Neuronal stem cell (in vitro differentiated cells): ENCODE data around the gene B4GALT5.

Experiments
- DNase-seq: peaks from one replicate; pipeline ENCODE4 v3.0.0-alpha.2; 2013; ENCODE audit warnings: low spot score
- H2AFZ ChIP-seq: one replicate; pipeline ENCODE4 v1.6.1; 2013; ENCODE audit warnings: mild to moderate bottlenecking, low read length, inconsistent platforms
- H2AK5ac ChIP-seq: 2 replicates; pipeline ENCODE4 v1.6.1; 2013; ENCODE audit warnings: low read depth, mild to moderate bottlenecking, inconsistent platforms, low read length, moderate library complexity, mixed read lengths
- H2BK120ac ChIP-seq: 2 replicates; pipeline ENCODE4 v1.6.1; 2013; ENCODE audit warnings: low read depth, mild to moderate bottlenecking, inconsistent platforms, low read length, moderate library complexity, mixed read lengths
- H2BK12ac ChIP-seq: one replicate; pipeline ENCODE4 v1.6.1; 2013; ENCODE audit warnings: low read length, inconsistent platforms
- H2BK15ac ChIP-seq: 2 replicates; pipeline ENCODE4 v1.6.1; 2013; ENCODE audit warnings: mild to moderate bottlenecking, low read length, inconsistent platforms, mixed read lengths
- H2BK5ac ChIP-seq: one replicate; pipeline ENCODE4 v1.6.1; 2013; ENCODE audit warnings: inconsistent platforms, mild to moderate bottlenecking, low read length, moderate library complexity
- H3K14ac ChIP-seq: one replicate; pipeline ENCODE4 v1.6.1; 2013; ENCODE audit warnings: low read length, inconsistent platforms
- H3K18ac ChIP-seq: 2 replicates; pipeline ENCODE4 v1.6.1; 2013; ENCODE audit warnings: low read length, inconsistent platforms
- H3K23ac ChIP-seq: 2 replicates; pipeline ENCODE4 v1.6.1; 2013; ENCODE audit warnings: low read depth, mild to moderate bottlenecking, mixed read lengths, low read length, inconsistent platforms; ENCODE audit not compliant: poor library complexity
- H3K27ac ChIP-seq: replicated peaks from 3 replicates; pipeline ENCODE4 v1.5.1; 2013; ENCODE audit warnings: low read length, inconsistent platforms
- H3K27me3 ChIP-seq, 3 experiments: 2 replicates each; pipeline ENCODE4 v1.6.1; 2013; ENCODE audit warnings: low read length in 3 of 3, mild to moderate bottlenecking in 2 of 3, inconsistent platforms in 1 of 3, low read depth in 1 of 3, mixed read lengths in 1 of 3, moderate library complexity in 1 of 3; ENCODE audit not compliant: control insufficient read depth in 3 of 3, insufficient read depth in 3 of 3
- H3K36me3 ChIP-seq, 2 donors: replicated peaks in 1 of 2; 2 replicates each; pipeline ENCODE4 v1.6.1; 2013; ENCODE audit warnings: low read length in 2 of 2; ENCODE audit not compliant: control insufficient read depth in 2 of 2, insufficient read depth in 2 of 2
- H3K4ac ChIP-seq: 2 replicates; pipeline ENCODE4 v1.6.1; 2013; ENCODE audit warnings: inconsistent platforms, mild to moderate bottlenecking, low read length, moderate library complexity
- H3K4me1 ChIP-seq, 2 donors: 1 replicate in 1 of 2; 2 replicates in 1 of 2; pipeline ENCODE4 v1.6.1; 2013; ENCODE audit warnings: low read length in 2 of 2, low read depth in 1 of 2; ENCODE audit not compliant: control insufficient read depth in 2 of 2, insufficient read depth in 1 of 2
- H3K4me2 ChIP-seq: one replicate; pipeline ENCODE4 v1.6.1; 2013; ENCODE audit warnings: mild to moderate bottlenecking, low read length, inconsistent platforms; ENCODE audit not compliant: insufficient read depth, poor library complexity, severe bottlenecking
- H3K4me3 ChIP-seq, 2 donors: 2 replicates each; pipeline ENCODE4 v1.5.1; 2013; ENCODE audit warnings: low read length in 2 of 2, mild to moderate bottlenecking in 2 of 2, inconsistent platforms in 1 of 2, moderate library complexity in 1 of 2
- H3K79me1 ChIP-seq: one replicate; pipeline ENCODE4 v1.6.1; 2013; ENCODE audit warnings: low read depth, mild to moderate bottlenecking, inconsistent platforms, low read length, moderate library complexity
- H3K9ac ChIP-seq: one replicate; pipeline ENCODE4 v1.6.1; 2013; ENCODE audit warnings: mild to moderate bottlenecking, low read depth, low read length, inconsistent platforms; ENCODE audit not compliant: poor library complexity
- H3K9me3 ChIP-seq, 2 donors: replicated peaks in 1 of 2; 2 replicates each; pipeline versions ENCODE3 to v1.6.1; 2013; ENCODE audit warnings: low read length in 2 of 2, mild to moderate bottlenecking in 2 of 2, inconsistent platforms in 1 of 2, low read depth in 1 of 2, mixed read lengths in 1 of 2, moderate library complexity in 1 of 2; ENCODE audit not compliant: control insufficient read depth in 2 of 2, insufficient read depth in 1 of 2
- H4K8ac ChIP-seq: one replicate; pipeline ENCODE4 v1.6.1; 2013; ENCODE audit warnings: low read depth, mild to moderate bottlenecking, inconsistent platforms, low read length, moderate library complexity
- H4K91ac ChIP-seq: one replicate; pipeline ENCODE4 v1.6.1; 2013; ENCODE audit warnings: low read length, low read depth, mild to moderate bottlenecking, inconsistent platforms; ENCODE audit not compliant: poor library complexity
- WGBS, 2 donors: extraction: QIAGEN DNeasy Blood & Tissue Kit; methylation state at CpG; one replicate each; pipeline ENCODE4 v1.1.7; 2013; ENCODE audit warnings: missing lambda C conversion rate in 2 of 2, mixed read lengths in 1 of 2; ENCODE audit not compliant: insufficient read length in 2 of 2, insufficient replicate concordance in 1 of 2; ENCODE audit errors: extremely low coverage in 2 of 2; 5-methylcytosine and 5-hydroxymethylcytosine counted together

The B4GALT5 gene

DNA sequence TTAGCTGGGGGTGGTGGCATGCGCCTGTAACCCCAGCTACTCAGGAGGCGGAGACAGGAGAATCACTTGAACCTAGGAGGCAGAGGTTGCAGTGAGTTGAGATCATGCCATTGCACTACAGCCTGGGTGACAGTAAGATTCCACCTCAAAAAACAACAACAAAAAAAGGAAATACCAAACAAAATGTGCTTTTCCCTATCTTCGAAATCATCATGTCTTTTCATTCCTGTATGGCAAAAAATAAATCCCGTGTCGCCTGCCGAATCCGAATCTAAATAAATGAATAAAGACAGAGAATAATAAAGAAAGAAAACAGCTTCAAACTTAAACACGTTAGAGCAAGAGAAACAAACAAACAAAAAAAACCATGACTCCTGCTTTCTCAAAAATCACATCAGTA is 11.8 kb downstream of the B4GALT5 start:
- no peak overlapping the region for H3K9ac ChIP-seq
- no peak overlapping the region for H2BK5ac ChIP-seq
- H3K4ac ChIP-seq = no peak overlapping the region
- no peak overlapping the region for H3K14ac ChIP-seq
- no peak overlapping the region for H2AFZ ChIP-seq
- peaks cover 15 to 25% of the 10 kb centered on the region in 2 donors for H3K4me1 ChIP-seq
- H3K4me2 ChIP-seq = no peak overlapping the region
- WGBS, 2 donors = no CpG with 5 or more reads among the region's 8 CpGs
- H3K27ac ChIP-seq = no peak overlapping the region
- H3K36me3 ChIP-seq = peaks cover 0 to 17% of the 10 kb centered on the region in 2 donors
- H3K79me1 ChIP-seq = peaks cover 2% of the 10 kb centered on the region
- H2AK5ac ChIP-seq = no peak overlapping the region
- H2BK12ac ChIP-seq = no peak overlapping the region
- no peak overlapping the region for H4K8ac ChIP-seq
- no peak overlapping the region for H3K18ac ChIP-seq
- DNase-seq = no peak
- H2BK120ac ChIP-seq = no peak overlapping the region
- H3K23ac ChIP-seq = no peak overlapping the region
- H3K4me3 ChIP-seq = no peak overlapping the region
- H4K91ac ChIP-seq = no peak overlapping the region
- no peak overlapping the region for H2BK15ac ChIP-seq
- no peaks in the 10 kb centered on the region for H3K9me3 ChIP-seq
- no peaks in the 10 kb centered on the region for H3K27me3 ChIP-seq

DNA sequence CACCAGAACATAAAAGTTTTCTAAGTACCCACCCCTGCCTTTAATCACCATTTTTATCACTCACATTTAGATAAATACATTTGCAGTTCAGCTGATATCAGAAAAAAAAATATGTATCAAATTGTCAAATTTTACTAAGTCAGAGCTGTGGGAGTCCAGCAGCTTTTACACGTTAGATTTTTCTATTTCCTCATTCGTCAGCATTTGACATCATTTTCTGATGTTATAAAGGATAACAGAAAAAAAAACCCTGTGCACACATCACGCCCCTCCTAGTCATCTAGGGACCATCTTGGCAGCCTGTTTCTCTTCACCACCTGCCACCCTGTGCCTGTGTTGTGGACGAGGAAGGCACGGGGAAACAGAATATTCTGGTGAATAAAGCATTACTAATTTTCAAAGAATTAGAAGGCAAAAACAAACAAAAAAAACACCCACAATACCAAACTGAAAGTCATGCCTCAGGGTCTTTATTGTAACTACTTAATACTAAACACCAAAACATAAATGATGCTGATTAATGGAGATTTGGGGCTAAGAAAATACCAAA is 12.4 kb downstream of the B4GALT5 start:
- DNase-seq = no peak
- Histone ChIP-seq H3K18ac (no peak overlapping the region), H3K4me3 (no peak overlapping the region), H3K79me1 (peaks cover 2% of the 10 kb centered on the region), H3K4me2 (no peak overlapping the region), H3K27me3 (no peaks in the 10 kb centered on the region), H2BK120ac (no peak overlapping the region), H2AK5ac (no peak overlapping the region), H3K36me3 (peaks cover 0 to 17% of the 10 kb centered on the region in 2 donors), H2BK15ac (no peak overlapping the region), H3K4ac (no peak overlapping the region), H2BK5ac (no peak overlapping the region), H2BK12ac (no peak overlapping the region), H3K4me1 (peaks cover 12 to 22% of the 10 kb centered on the region in 2 donors), H3K14ac (no peak overlapping the region), H3K9me3 (no peaks in the 10 kb centered on the region), H4K91ac (no peak overlapping the region), H2AFZ (no peak overlapping the region), H3K23ac (no peak overlapping the region), H4K8ac (no peak overlapping the region), H3K27ac (no peak overlapping the region), H3K9ac (no peak overlapping the region)
- WGBS, 2 donors = no CpG with 5 or more reads among the region's 5 CpGs

DNA sequence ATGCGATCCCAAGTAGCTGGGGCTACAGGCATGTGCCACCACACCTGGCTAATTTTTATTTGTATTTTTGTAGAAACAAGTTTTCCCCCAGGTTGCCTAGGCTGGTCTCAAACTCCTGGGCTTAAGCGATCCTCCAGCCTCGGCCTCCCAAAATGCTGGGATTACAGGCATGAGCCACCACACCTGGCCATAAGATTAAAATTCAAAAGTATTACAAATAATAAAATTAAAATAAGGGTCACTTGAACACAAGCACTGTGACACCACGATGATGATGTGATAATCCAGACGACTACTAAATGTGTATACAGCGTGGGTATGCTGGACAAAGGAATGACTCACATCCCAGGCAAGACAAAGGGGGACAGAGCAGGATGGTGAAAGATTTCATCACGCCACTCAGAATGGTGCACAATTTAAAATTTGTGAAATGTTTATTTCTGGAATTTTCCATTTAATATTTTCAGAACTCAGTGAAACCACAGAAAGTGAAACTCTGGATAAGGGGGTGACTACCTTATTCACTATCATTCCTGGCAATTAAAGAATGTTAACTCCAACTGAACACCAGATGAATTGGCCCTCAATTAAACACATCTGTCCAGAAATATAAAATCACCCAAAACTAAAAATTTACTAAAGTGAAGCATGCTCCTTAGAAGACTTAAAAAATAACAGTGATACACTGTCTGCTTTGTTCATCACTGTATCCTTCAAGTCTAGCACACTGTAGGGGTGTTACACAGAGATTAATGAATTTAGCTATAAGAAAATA is 13.1 kb downstream of the B4GALT5 start:
- no peak overlapping the region for H3K4me3 ChIP-seq

DNA sequence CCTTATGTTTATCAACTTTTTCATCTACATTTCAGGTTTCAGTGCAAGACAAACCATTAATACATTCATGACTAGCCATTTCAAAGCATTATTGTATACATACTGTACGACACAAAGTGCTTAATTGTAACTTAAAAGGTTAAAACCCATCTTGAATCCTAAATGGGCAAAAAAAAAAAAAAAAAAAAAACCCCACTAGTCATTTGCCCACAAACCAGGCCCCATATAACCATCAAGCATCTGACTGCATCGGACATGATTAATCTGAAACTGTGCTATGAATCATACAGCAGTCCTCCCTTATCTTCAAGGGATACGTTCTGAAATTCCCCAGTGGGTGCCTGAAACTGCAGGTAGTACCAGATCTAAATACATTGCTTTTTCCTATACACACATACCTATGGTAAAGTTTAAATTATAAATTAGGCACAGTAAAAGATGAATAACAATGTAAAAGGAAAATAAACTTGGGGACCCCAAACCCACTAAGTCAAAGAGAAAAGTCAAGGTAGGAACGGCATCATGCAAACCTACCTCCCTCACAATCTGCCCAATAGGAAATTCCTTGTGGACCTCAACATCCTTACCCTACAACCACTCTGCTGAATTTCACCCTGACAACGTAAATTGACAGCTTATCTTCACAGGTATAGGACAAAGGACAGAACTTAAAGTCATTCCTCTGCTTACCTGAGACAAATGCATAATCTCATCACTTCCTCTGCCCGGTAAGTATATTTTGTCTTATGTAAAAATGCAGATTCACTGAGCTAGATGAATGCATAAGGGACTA is 14.3 kb downstream of the B4GALT5 start:
- H2AK5ac ChIP-seq = no peak overlapping the region
- no peak overlapping the region for H3K4me2 ChIP-seq
- H2BK15ac ChIP-seq = no peak overlapping the region
- no peak overlapping the region for H3K23ac ChIP-seq
- DNase-seq = no peak
- no peak overlapping the region for H2BK120ac ChIP-seq
- no peak overlapping the region for H3K4me3 ChIP-seq
- no peak overlapping the region for H2BK12ac ChIP-seq
- H2BK5ac ChIP-seq = no peak overlapping the region
- no peak overlapping the region for H4K8ac ChIP-seq
- no peak overlapping the region for H2AFZ ChIP-seq
- no peak overlapping the region for H3K27ac ChIP-seq
- H3K9me3 ChIP-seq = no peaks in the 10 kb centered on the region
- no peaks in the 10 kb centered on the region for H3K27me3 ChIP-seq
- H3K18ac ChIP-seq = no peak overlapping the region
- WGBS, 2 donors = no CpG with 5 or more reads among the region's 6 CpGs
- H4K91ac ChIP-seq = no peak overlapping the region
- H3K4ac ChIP-seq = no peak overlapping the region
- no peak overlapping the region for H3K14ac ChIP-seq
- no peak overlapping the region for H3K9ac ChIP-seq
- peaks cover 0 to 5% of the 10 kb centered on the region in 2 donors for H3K36me3 ChIP-seq
- peaks cover 2% of the 10 kb centered on the region for H3K79me1 ChIP-seq
- peaks cover 14 to 19% of the 10 kb centered on the region in 2 donors for H3K4me1 ChIP-seq

More for the DNA sequence above, 13.1 kb downstream of the B4GALT5 start:
- no peak for DNase-seq
- Histone ChIP-seq H3K27me3 (no peaks in the 10 kb centered on the region), H3K27ac (no peak overlapping the region), H3K9ac (no peak overlapping the region), H3K36me3 (peaks cover 0 to 15% of the 10 kb centered on the region in 2 donors), H2BK15ac (no peak overlapping the region), H2BK5ac (no peak overlapping the region), H3K79me1 (peaks cover 2% of the 10 kb centered on the region), H2BK12ac (no peak overlapping the region), H3K14ac (no peak overlapping the region), H3K18ac (no peak overlapping the region), H2AFZ (no peak overlapping the region), H3K9me3 (no peaks in the 10 kb centered on the region), H3K4ac (no peak overlapping the region), H2AK5ac (no peak overlapping the region), H4K91ac (no peak overlapping the region), H3K4me2 (no peak overlapping the region), H3K23ac (no peak overlapping the region), H2BK120ac (no peak overlapping the region), H4K8ac (no peak overlapping the region), H3K4me1 (peaks cover 12 to 19% of the 10 kb centered on the region in 2 donors)
- no CpG with 5 or more reads among the region's 7 CpGs for WGBS, 2 donors
